Neural progenitor cell (in vitro differentiated cells): Measurements from ENCODE around the gene RSRP1. TPM values are rescaled to one million over a fixed set of nuclear protein-coding genes. Genes with fewer than 3 reads are reported as not detected.
"Not testable (repeated sequence)": the region's sequence is repeated elsewhere in the genome, so short reads cannot be mapped to it uniquely, and the experiment has no call there.

ENCODE experiments used
- DNase-seq: peaks from one replicate; pipeline ENCODE4 v3.0.0-alpha.2; 2016; ENCODE audit warnings: low spot score
- H2AFZ ChIP-seq: fragments of 200-600 bp; sonication (generic); replicated peaks from 2 replicates; pipeline ENCODE4 v1.6.1; 2016; ENCODE audit warnings: antibody characterized with exemption
- H3F3A ChIP-seq: fragments of 200-600 bp; sonication (generic); 2 replicates; pipeline ENCODE4 v1.6.1; 2016; ENCODE audit warnings: antibody characterized with exemption, low read depth
- H3K27ac ChIP-seq: fragments of 200-600 bp; sonication (generic); 2 replicates; pipeline ENCODE4 v1.5.1; 2016; ENCODE audit warnings: mild to moderate bottlenecking
- H3K27me3 ChIP-seq: fragments of 200-600 bp; sonication (generic); 2 replicates; pipeline ENCODE4 v1.6.1; 2016; ENCODE audit warnings: mild to moderate bottlenecking, moderate library complexity
- H3K36me3 ChIP-seq: fragments of 200-600 bp; sonication (generic); 2 replicates; pipeline ENCODE4 v1.5.1; 2016
- H3K4me1 ChIP-seq: fragments of 200-600 bp; sonication (generic); 2 replicates; pipeline ENCODE4 v1.6.1; 2016; ENCODE audit warnings: mixed run types
- H3K4me2 ChIP-seq: fragments of 200-600 bp; sonication (generic); 2 replicates; pipeline ENCODE4 v1.6.1; 2016
- H3K4me3 ChIP-seq: fragments of 200-600 bp; sonication (generic); 2 replicates; pipeline ENCODE4 v1.5.1; 2016
- H3K79me2 ChIP-seq: fragments of 200-600 bp; sonication (generic); 2 replicates; pipeline ENCODE4 v1.6.1; 2016; ENCODE audit warnings: low read depth
- H3K9ac ChIP-seq: fragments of 200-600 bp; sonication (generic); 2 replicates; pipeline ENCODE4 v1.6.1; 2016
- H3K9me3 ChIP-seq: fragments of 200-600 bp; sonication (generic); 2 replicates; pipeline ENCODE4 v1.5.1; 2016; ENCODE audit warnings: low read depth
- H4K20me1 ChIP-seq: fragments of 200-600 bp; sonication (generic); 2 replicates; pipeline ENCODE4 v1.6.1; 2016; ENCODE audit warnings: low read depth
- H3K27ac Mint-ChIP-seq: 3 replicates; pipeline ENCODE4 v1.8.0; 2021; ENCODE audit warnings: mixed read lengths
- H3K27me3 Mint-ChIP-seq: 2 replicates; pipeline ENCODE4 v1.8.0; 2022; ENCODE audit warnings: low read depth, mild to moderate bottlenecking, inconsistent platforms, moderate library complexity, mixed read lengths; ENCODE audit not compliant: insufficient read depth
- H3K36me3 Mint-ChIP-seq: 3 replicates; pipeline ENCODE4 v1.8.0; 2021; ENCODE audit warnings: mixed read lengths
- H3K4me1 Mint-ChIP-seq: 3 replicates; pipeline ENCODE4 v1.8.0; 2021; ENCODE audit warnings: mixed read lengths
- H3K4me3 Mint-ChIP-seq: 3 replicates; pipeline ENCODE4 v1.8.0; 2021; ENCODE audit warnings: mild to moderate bottlenecking, moderate library complexity, mixed read lengths
- H3K9me3 Mint-ChIP-seq: 3 replicates; pipeline ENCODE4 v1.8.0; 2020; ENCODE audit warnings: mixed read lengths
- CTCF ChIP-seq: fragments of 200-600 bp; sonication (generic); IDR thresholded peaks from 2 replicates; pipeline ENCODE4 v1.5.1; 2017; ENCODE audit warnings: antibody characterized with exemption, mild to moderate bottlenecking
- EZH2 ChIP-seq: fragments of 200-600 bp; sonication (generic); IDR thresholded peaks from 2 replicates; pipeline ENCODE4 v1.6.1; 2017; ENCODE audit warnings: antibody characterized with exemption, mild to moderate bottlenecking, moderate library complexity
- EZH2phosphoT487 ChIP-seq: fragments of 200-600 bp; sonication (generic); IDR thresholded peaks from 2 replicates; pipeline ENCODE4 v1.6.1; 2017; ENCODE audit warnings: antibody characterized with exemption
- total RNA-seq: library from RNA; depleted of rRNA; stranded (reverse); fragments of >200 nt; gene quantifications from 2 replicates; pipeline ENCODE4 v1.2.3, GENCODE V29; 2015; ENCODE audit warnings: low replicate concordance

The RSRP1 gene
- 102 and 131 TPM in 2 replicates for total RNA-seq

GRCh38 chr1:25247024-25247828 is at the start of gene RSRP1:
TSS of gene RSRP1 (minus strand) at chr1:25247454. CDS start at chr1:25246963, 491 bp downstream.
- H3K79me2 ChIP-seq = peaks cover 36% of the 10 kb centered on the region
- H4K20me1 ChIP-seq = peaks cover 24% of the 10 kb centered on the region
- H3K9me3 ChIP-seq = no peaks in the 10 kb centered on the region
- H2AFZ ChIP-seq = peak within 1 kb of the TSS; percentile 59
- peak; percentile 26 for TF ChIP-seq EZH2
- no peak for TF ChIP-seq EZH2phosphoT487
- H3K27me3 Mint-ChIP-seq = peaks cover 4% of the 10 kb centered on the region
- peak within 1 kb of the TSS; percentile 85 for H3K27ac ChIP-seq
- peak within 1 kb of the TSS; percentile 89 for H3K4me3 ChIP-seq
- H3K4me1 ChIP-seq = no peaks in the 10 kb centered on the region
- H3K4me3 Mint-ChIP-seq = peak within 1 kb of the TSS; percentile 97
- H3K27ac Mint-ChIP-seq = peak within 1 kb of the TSS; percentile 86
- peaks cover 25% of the 10 kb centered on the region for H3K4me1 Mint-ChIP-seq
- H3K27me3 ChIP-seq = no peaks in the 10 kb centered on the region
- peak within 1 kb of the TSS; percentile 96 for H3K4me2 ChIP-seq
- DNase-seq = peak; percentile 100
- peaks cover 45% of the 10 kb centered on the region for H3F3A ChIP-seq
- H3K9me3 Mint-ChIP-seq = no peaks in the 10 kb centered on the region
- H3K9ac ChIP-seq = peak within 1 kb of the TSS; percentile 58
- H3K36me3 ChIP-seq = peaks cover 12% of the 10 kb centered on the region
- H3K36me3 Mint-ChIP-seq = peaks cover 11% of the 10 kb centered on the region

GRCh38 chr1:25296501-25296900 is 49.2 kb upstream of the RSRP1 start:
- H3K4me1 Mint-ChIP-seq = not testable (repeated sequence)

GRCh38 chr1:25294889-25295826 is 47.9 kb upstream of the RSRP1 start:
- not testable (repeated sequence) for H4K20me1 ChIP-seq, H3K27me3 ChIP-seq, H3K4me3 Mint-ChIP-seq, H3K4me1 Mint-ChIP-seq, H3F3A ChIP-seq, H3K27me3 Mint-ChIP-seq, H3K27ac Mint-ChIP-seq, H3K4me1 ChIP-seq, DNase-seq, H3K36me3 Mint-ChIP-seq, H3K27ac ChIP-seq, H3K9me3 ChIP-seq, H2AFZ ChIP-seq, H3K36me3 ChIP-seq, H3K9ac ChIP-seq, H3K9me3 Mint-ChIP-seq, H3K4me3 ChIP-seq, H3K79me2 ChIP-seq, H3K4me2 ChIP-seq

More at GRCh38 chr1:25296501-25296900, 49.2 kb upstream of the RSRP1 start:
- not testable (repeated sequence) for H3K4me2 ChIP-seq, H3K4me3 Mint-ChIP-seq, H3K27ac ChIP-seq, H3F3A ChIP-seq, H3K9me3 ChIP-seq, H3K4me1 ChIP-seq, DNase-seq, H4K20me1 ChIP-seq, H3K36me3 ChIP-seq, H3K79me2 ChIP-seq, H3K4me3 ChIP-seq, H3K9me3 Mint-ChIP-seq, H3K9ac ChIP-seq, H3K27me3 Mint-ChIP-seq, H3K27me3 ChIP-seq, H2AFZ ChIP-seq, H3K36me3 Mint-ChIP-seq, H3K27ac Mint-ChIP-seq

GRCh38 chr1:25293426-25293825 is 46.2 kb upstream of the RSRP1 start:
- not testable (repeated sequence) for H3K36me3 ChIP-seq, H3K4me1 ChIP-seq, H3K36me3 Mint-ChIP-seq, H3K27me3 ChIP-seq, H3F3A ChIP-seq, H3K79me2 ChIP-seq, H3K27ac Mint-ChIP-seq, H3K9ac ChIP-seq, H3K9me3 Mint-ChIP-seq, H3K4me3 ChIP-seq, H3K27ac ChIP-seq, H3K9me3 ChIP-seq, H3K4me3 Mint-ChIP-seq, H3K4me1 Mint-ChIP-seq, DNase-seq, H3K4me2 ChIP-seq, H4K20me1 ChIP-seq, H2AFZ ChIP-seq, H3K27me3 Mint-ChIP-seq

- not testable (repeated sequence) for H3K9me3 ChIP-seq, H3K79me2 ChIP-seq, H3K36me3 Mint-ChIP-seq, H3K9ac ChIP-seq, H2AFZ ChIP-seq, H3K9me3 Mint-ChIP-seq, DNase-seq, H3K36me3 ChIP-seq, H3K27me3 Mint-ChIP-seq, H3F3A ChIP-seq, H3K4me3 ChIP-seq, H3K27me3 ChIP-seq, H3K4me1 ChIP-seq, H3K4me3 Mint-ChIP-seq, H3K4me1 Mint-ChIP-seq, H4K20me1 ChIP-seq, H3K27ac ChIP-seq, H3K27ac Mint-ChIP-seq, H3K4me2 ChIP-seq
- TF ChIP-seq CTCF = peak; percentile 25
Observed at GRCh38 chr1:25290043-25290442, 42.8 kb upstream of the RSRP1 start.

GRCh38 chr1:25288573-25289101 is 41.4 kb upstream of the RSRP1 start:
- H3K27me3 Mint-ChIP-seq, H3K79me2 ChIP-seq, H3K4me3 Mint-ChIP-seq, H3K4me1 Mint-ChIP-seq, H3K9me3 ChIP-seq, H3K27ac ChIP-seq, H3K4me3 ChIP-seq, H3K4me2 ChIP-seq, H3K9ac ChIP-seq, H3K36me3 Mint-ChIP-seq, H3K9me3 Mint-ChIP-seq, H3K27me3 ChIP-seq, DNase-seq, H3K4me1 ChIP-seq, H2AFZ ChIP-seq, H3K27ac Mint-ChIP-seq, H3F3A ChIP-seq, H4K20me1 ChIP-seq, H3K36me3 ChIP-seq: not testable (repeated sequence)
